HEK293T (cell line): ENCODE measurements around the gene TNS3.
A peak's percentile ranks its signal among the peaks of the same experiment; 100 is the strongest.
"Not testable (repeated sequence)": the region's sequence is repeated elsewhere in the genome, so short reads cannot be mapped to it uniquely, and the experiment has no call there.

Experiments used
- CTCF ChIA-PET: fragments of 350-600 bp; formaldehyde crosslinking; extraction: SDS; loops from one replicate; lab custom pipeline; 2021; ENCODE audit warnings: antibody characterized with exemption, inconsistent platforms; lab: Yijun Ruan, JAX
- POLR2A ChIA-PET: fragments of 350-600 bp; formaldehyde crosslinking; extraction: SDS; loops from one replicate; lab custom pipeline; 2020; ENCODE audit warnings: antibody characterized with exemption, inconsistent platforms; lab: Yijun Ruan, JAX
- DNase-seq: peaks from one replicate; pipeline ENCODE4 v3.0.0; 2012; ENCODE audit warnings: mixed read lengths; ENCODE audit errors: extremely low spot score
- ARNT ChIP-seq: fragments of 450-650 bp; IDR thresholded peaks from 2 replicates; pipeline ENCODE4 v1.6.1; 2017; ENCODE audit warnings: mild to moderate bottlenecking
- BHLHE40 ChIP-seq: fragments of 450-650 bp; IDR thresholded peaks from 2 replicates; pipeline ENCODE4 v1.6.1; 2016; ENCODE audit warnings: mild to moderate bottlenecking, moderate library complexity, borderline replicate concordance
- CTBP1 ChIP-seq: fragments of 450-650 bp; IDR thresholded peaks from 2 replicates; pipeline ENCODE4 v1.6.1; 2016; ENCODE audit warnings: borderline replicate concordance
- ELF4 ChIP-seq: fragments of 450-650 bp; IDR thresholded peaks from 2 replicates; pipeline ENCODE4 v1.6.1; 2017; ENCODE audit warnings: antibody characterized with exemption
- FOXA1 ChIP-seq: fragments of 450-650 bp; IDR thresholded peaks from 2 replicates; pipeline ENCODE4 v1.6.1; 2016; ENCODE audit warnings: mild to moderate bottlenecking
- FOXK2 ChIP-seq: fragments of 450-650 bp; IDR thresholded peaks from 2 replicates; pipeline ENCODE4 v1.6.1; 2016; ENCODE audit warnings: mild to moderate bottlenecking
- FOXM1 ChIP-seq: fragments of 450-650 bp; IDR thresholded peaks from 2 replicates; pipeline ENCODE4 v1.6.1; 2017; ENCODE audit warnings: mild to moderate bottlenecking, borderline replicate concordance
- HDGF ChIP-seq: fragments of 450-650 bp; IDR thresholded peaks from 2 replicates; pipeline ENCODE4 v1.6.1; 2017; ENCODE audit warnings: antibody characterized with exemption, borderline replicate concordance
- L3MBTL2 ChIP-seq: fragments of 450-650 bp; conservative IDR thresholded peaks from 2 replicates; pipeline ENCODE4 v1.6.1; 2016; ENCODE audit warnings: mild to moderate bottlenecking
- LEF1 ChIP-seq: fragments of 450-650 bp; IDR thresholded peaks from 2 replicates; pipeline ENCODE4 v1.6.1; 2017; ENCODE audit warnings: mild to moderate bottlenecking, borderline replicate concordance
- NFRKB ChIP-seq: fragments of 450-650 bp; IDR thresholded peaks from 2 replicates; pipeline ENCODE4 v1.6.1; 2016; ENCODE audit warnings: mild to moderate bottlenecking, moderate library complexity
- SP1 ChIP-seq: fragments of 450-650 bp; IDR thresholded peaks from 2 replicates; pipeline ENCODE4 v1.6.1; 2017
- SUZ12 ChIP-seq: fragments of 450-650 bp; IDR thresholded peaks from 2 replicates; pipeline ENCODE4 v1.6.1; 2016; ENCODE audit warnings: mild to moderate bottlenecking
- TARDBP ChIP-seq: fragments of 450-650 bp; IDR thresholded peaks from 2 replicates; pipeline ENCODE4 v1.6.1; 2016
- ZNF384 ChIP-seq: fragments of 450-650 bp; IDR thresholded peaks from 2 replicates; pipeline ENCODE4 v1.6.1; 2016
- TF ChIP-seq, protein P1 (sequence below): fragments of 450-650 bp; IDR thresholded peaks from 2 replicates; pipeline ENCODE4 v1.6.1; 2016

The TNS3 gene

DNA sequence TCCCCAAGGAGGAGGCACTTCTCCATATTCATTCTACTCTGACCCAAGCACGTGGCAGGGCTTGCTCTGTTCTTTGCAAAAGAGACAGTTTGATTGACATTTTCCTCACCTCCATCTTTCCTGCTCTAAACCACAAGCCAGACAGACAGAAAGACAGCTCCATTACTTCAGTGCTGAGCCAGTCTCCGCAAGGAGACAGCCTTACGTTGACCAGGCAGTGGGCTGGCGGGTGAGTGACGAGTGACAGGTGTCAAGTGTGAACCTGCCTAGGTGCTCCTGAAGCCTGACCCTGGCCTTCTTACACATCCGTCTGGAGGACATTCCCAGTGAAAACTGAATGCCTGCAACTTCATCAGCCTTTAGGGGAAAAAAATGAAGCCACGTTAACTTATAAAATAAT, 314.6 kb downstream of the TNS3 start:
- POLR2A ChIA-PET = no interaction called here
- DNase-seq = no peak
- CTCF ChIA-PET = interaction anchor here (0.6 to 1.6 kb wide), 2 partner anchors 552 to 677 kb away, joined by 3 to 5 read pairs; no protein-coding TSS in a partner anchor
- TF ChIP-seq FOXK2 (no peak), ZNF384 (no peak), TARDBP (no peak), ELF4 (no peak)
- TF ChIP-seq, protein P1, sequence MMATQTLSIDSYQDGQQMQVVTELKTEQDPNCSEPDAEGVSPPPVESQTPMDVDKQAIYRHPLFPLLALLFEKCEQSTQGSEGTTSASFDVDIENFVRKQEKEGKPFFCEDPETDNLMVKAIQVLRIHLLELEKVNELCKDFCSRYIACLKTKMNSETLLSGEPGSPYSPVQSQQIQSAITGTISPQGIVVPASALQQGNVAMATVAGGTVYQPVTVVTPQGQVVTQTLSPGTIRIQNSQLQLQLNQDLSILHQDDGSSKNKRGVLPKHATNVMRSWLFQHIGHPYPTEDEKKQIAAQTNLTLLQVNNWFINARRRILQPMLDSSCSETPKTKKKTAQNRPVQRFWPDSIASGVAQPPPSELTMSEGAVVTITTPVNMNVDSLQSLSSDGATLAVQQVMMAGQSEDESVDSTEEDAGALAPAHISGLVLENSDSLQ = 0 out of 2 replicates have a peak, but pooled peaks have one; percentile 35

DNA sequence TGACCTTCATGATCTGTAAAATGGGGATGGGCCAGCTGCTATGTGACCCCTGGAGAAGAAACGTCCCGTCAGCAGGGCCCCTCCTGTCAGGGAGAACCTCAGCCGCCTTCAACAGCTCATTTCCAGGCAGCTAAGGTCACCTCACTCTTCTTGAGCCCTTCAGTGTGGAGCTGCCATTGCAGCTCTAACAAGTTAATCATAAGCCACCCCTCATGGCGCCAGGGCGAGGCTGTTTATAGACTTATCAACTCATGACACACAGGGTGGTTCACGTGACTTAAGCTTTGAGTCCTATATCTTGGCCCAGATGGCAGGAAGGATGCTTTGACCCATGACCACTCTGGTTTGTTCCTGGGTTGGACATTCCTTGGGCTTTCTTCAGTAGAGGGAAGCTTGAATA, 315.1 kb downstream of the TNS3 start:
- TF ChIP-seq FOXK2 (no peak), LEF1 (no peak), TARDBP (no peak), ZNF384 (no peak), BHLHE40 (no peak), SUZ12 (no peak), NFRKB (no peak), CTBP1 (no peak), ELF4 (no peak), ARNT (no peak), SP1 (no peak), L3MBTL2 (no peak)
- TF ChIP-seq, protein P1 = no peak
- ChIA-PET POLR2A (no interaction called here), CTCF (interaction anchor here (0.6 to 1.6 kb wide), 16 partner anchors 11 to 1351 kb away, joined by 3 to 16 read pairs (median 4); no protein-coding TSS in a partner anchor)
- no peak for DNase-seq

DNA sequence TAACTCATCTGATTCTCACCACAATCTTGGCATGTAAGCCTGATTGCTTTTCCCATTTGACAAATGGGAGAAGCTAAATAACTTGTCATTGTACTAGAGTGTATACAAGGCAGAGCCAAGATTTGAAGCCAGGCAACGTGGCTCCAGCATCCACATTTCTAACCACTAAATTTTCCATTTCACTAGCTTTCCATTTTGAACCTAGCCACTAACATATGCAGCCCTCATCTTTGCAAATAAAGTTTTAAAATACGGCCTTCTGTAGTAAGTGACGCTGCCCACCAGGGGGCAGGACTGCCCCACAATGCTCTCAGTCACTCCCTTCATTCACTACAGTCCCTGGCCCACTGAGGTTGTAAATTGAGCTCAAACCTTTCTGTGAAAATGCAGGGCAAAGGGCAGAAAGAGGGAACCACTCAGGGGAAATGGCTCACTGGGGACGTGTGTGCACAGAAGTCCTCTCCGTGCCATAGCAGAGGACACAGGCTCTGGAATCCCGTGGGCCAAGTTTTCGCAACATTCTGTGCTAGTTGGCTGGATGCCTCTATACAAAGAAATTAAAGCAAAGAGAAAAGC, 315.7 kb downstream of the TNS3 start:
- CTCF ChIA-PET = interaction anchor here (0.6 to 1.6 kb wide), 17 partner anchors 10 to 1350 kb away, joined by 3 to 16 read pairs (median 3); no protein-coding TSS in a partner anchor
- no peak for TF ChIP-seq FOXA1
- DNase-seq = peak; percentile 67
- POLR2A ChIA-PET = no interaction called here

DNA sequence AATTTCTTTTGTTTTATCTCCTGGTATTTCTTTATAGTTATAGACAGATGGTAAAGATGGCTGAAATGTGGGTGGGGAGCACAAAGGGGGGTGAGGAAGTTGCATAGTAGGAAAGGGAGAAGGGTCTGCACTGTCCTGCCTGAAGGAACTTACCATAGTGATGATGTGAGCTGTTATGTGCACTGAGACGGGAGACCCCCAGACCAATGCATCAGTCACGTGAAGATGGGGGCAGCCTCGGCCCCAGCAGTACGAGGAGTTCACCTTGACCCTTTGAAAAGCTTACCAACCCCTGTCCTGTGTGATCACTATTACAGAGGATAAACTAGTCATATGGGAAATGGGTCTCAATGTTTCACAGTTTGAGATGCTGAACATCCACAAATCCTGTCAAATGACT, 316.3 kb downstream of the TNS3 start:
- POLR2A ChIA-PET = no interaction called here
- no peak for DNase-seq
- CTCF ChIA-PET = interaction anchor here (0.6 to 1.6 kb wide), 12 partner anchors 10 to 679 kb away, joined by 3 to 16 read pairs (median 4); no protein-coding TSS in a partner anchor
- TF ChIP-seq ARNT = no peak
- no peak for TF ChIP-seq BHLHE40
- no peak for TF ChIP-seq CTBP1
- TF ChIP-seq NFRKB = no peak
- TF ChIP-seq SUZ12 = no peak
- no peak for TF ChIP-seq FOXK2
- no peak for TF ChIP-seq HDGF
- TF ChIP-seq FOXM1 = no peak
- TF ChIP-seq L3MBTL2 = no peak
- no peak for TF ChIP-seq ELF4
- TF ChIP-seq SP1 = no peak
- TF ChIP-seq ZNF384 = no peak
- TF ChIP-seq TARDBP = no peak
- TF ChIP-seq, protein P1 = no peak
- TF ChIP-seq FOXA1 = no peak

DNA sequence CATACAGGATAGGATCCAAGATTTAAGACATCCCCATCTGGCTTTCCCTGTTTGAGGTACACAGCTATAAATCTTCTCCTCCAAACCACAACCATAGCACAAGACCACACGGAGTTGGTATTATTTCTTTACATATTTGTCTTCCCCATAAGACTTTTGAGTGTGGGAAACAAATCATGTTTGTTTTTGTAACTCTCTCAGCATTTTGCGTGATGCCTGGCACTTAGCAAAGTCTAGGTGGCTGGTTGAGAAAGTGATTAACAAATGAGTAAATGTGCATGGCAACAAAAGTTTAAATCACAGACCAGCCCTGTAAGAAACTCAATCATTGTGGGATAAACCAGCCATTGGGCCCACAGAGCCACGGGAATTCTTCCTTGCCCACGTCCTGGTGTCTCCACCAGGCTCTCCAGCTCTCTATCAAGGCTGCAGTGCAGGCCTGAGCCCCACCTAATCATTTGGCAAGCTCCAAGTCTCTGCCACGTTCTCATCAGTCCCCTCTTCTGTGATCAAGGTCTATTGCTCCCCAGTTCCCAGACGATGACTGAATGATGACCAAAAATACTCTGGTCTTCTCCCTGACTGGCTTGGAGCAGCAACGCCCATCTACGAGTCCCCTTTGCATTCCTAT, 317.8 kb downstream of the TNS3 start:
- POLR2A ChIA-PET = no interaction called here
- no peak for DNase-seq
- no peak for TF ChIP-seq ARNT
- no peak for TF ChIP-seq FOXA1
- TF ChIP-seq SP1 = no peak
- TF ChIP-seq FOXM1 = no peak
- TF ChIP-seq NFRKB = no peak
- no peak for TF ChIP-seq TARDBP
- TF ChIP-seq HDGF = no peak
- no peak for TF ChIP-seq ZNF384
- TF ChIP-seq BHLHE40 = no peak
- no peak for TF ChIP-seq L3MBTL2
- no peak for TF ChIP-seq ELF4
- TF ChIP-seq CTBP1 = no peak
- no peak for TF ChIP-seq FOXK2
- TF ChIP-seq, protein P1 = no peak
- TF ChIP-seq SUZ12 = no peak
- no peak for TF ChIP-seq LEF1
- CTCF ChIA-PET = interaction anchor here (0.6 to 0.8 kb wide), 2 partner anchors 10 to 182 kb away, joined by 3 read pairs; no protein-coding TSS in a partner anchor

DNA sequence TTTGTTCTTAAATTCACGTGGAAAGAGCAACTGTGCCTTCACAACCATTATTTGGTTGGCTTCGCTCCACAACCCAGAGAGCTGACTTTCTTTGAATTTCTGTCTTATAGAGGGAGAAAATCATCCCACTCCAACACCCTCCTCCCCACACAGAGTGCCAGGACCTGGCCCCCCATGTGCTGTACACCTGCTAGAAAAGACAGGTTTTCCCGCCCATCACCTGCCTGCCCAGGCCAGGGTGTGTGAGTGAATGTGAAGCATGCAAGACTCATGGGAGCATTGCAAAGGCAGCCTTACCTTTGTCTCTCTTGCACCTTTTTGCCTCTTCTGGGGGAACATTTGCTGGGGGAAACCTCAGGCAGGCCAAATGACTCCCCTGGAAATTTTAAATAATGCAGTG, 319.0 kb downstream of the TNS3 start:
- TF ChIP-seq ZNF384 = no peak
- TF ChIP-seq, protein P1 = no peak
- TF ChIP-seq L3MBTL2 = no peak
- no peak for TF ChIP-seq TARDBP
- TF ChIP-seq LEF1 = no peak
- DNase-seq = no peak
- ChIA-PET CTCF (interaction anchor here (0.8 kb wide), 1 partner anchor 9 kb away, joined by 3 read pairs; no protein-coding TSS in a partner anchor), POLR2A (no interaction called here)

DNA sequence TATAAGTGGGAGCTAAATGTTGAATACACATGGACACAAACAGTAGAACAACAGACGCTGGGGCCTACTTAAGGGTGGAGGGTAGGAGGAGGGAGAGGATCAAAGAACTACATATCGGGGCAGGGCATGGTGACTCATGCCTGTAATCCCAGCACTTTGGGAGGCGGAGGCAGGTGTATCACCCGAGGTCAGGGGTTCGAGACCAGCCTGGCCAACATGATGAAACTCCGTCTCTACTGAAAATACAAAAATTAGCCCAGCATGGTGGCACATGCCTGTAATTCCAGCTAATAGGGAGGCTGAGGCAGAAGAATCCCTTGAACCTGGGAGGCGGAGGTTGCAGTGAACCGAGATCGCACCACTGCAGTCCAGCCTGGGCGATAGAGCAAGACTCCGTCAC, 319.8 kb downstream of the TNS3 start:
- POLR2A ChIA-PET, CTCF ChIA-PET, DNase-seq: not testable (repeated sequence)
